Sigmoid colon (tissue), 7 donors: ENCODE data around the gene AUTS2. TPM values are rescaled to one million over a fixed set of nuclear protein-coding genes. Genes with fewer than 3 reads are reported as not detected.

Source experiments
- DNase-seq: peaks from one replicate; pipeline ENCODE4 v3.0.0-alpha.2; 2019
- H3K27ac ChIP-seq, 4 donors: fragments of 200-600 bp; sonication (generic); one replicate each; pipeline ENCODE4 v1.5.1; 2016 to 2019; ENCODE audit warnings: mild to moderate bottlenecking in 1 of 4
- H3K27me3 ChIP-seq, 3 donors: fragments of 200-600 bp; sonication (generic); one replicate each; pipeline ENCODE4 v1.5.1; 2019; ENCODE audit warnings: mild to moderate bottlenecking in 1 of 3
- H3K36me3 ChIP-seq, 4 donors: fragments of 200-600 bp; sonication (generic); one replicate each; pipeline ENCODE4 v1.5.1; 2016 to 2019
- H3K4me1 ChIP-seq, 4 donors: fragments of 200-600 bp; sonication (generic); one replicate each; pipeline ENCODE4 v1.5.1; 2017 to 2019
- H3K4me3 ChIP-seq, 4 donors: fragments of 200-600 bp; sonication (generic); one replicate each; pipeline ENCODE4 v1.5.1; 2017 to 2019; ENCODE audit warnings: mild to moderate bottlenecking in 2 of 4, moderate library complexity in 1 of 4
- H3K9me3 ChIP-seq, 4 donors: fragments of 200-600 bp in 3 of 4; sonication (generic) in 3 of 4; one replicate each; pipeline versions ENCODE4 v1.5.1 to v1.6.1; 2013 to 2019
- EP300 ChIP-seq, 4 donors: sonication (generic); formaldehyde crosslinking; IDR thresholded peaks; one replicate each; pipeline ENCODE4 v1.6.1; 2017; ENCODE audit warnings: antibody characterized with exemption in 4 of 4
- POLR2A ChIP-seq, 2 donors: fragments of 450-650 bp; IDR thresholded peaks; one replicate each; pipeline ENCODE4 v1.6.1; 2016; ENCODE audit warnings: antibody characterized with exemption in 2 of 2, mild to moderate bottlenecking in 2 of 2, moderate library complexity in 2 of 2
- POLR2AphosphoS5 ChIP-seq, 4 donors: sonication (generic); formaldehyde crosslinking; IDR thresholded peaks; one replicate each; pipeline ENCODE4 v1.6.1; 2017; ENCODE audit warnings: antibody characterized with exemption in 4 of 4
- WGBS, 2 donors: extraction: QIAGEN DNeasy Blood & Tissue Kit; methylation state at CpG; one replicate each; pipeline ENCODE4 v1.1.7; 2013; 5-methylcytosine and 5-hydroxymethylcytosine counted together
- intact Hi-C: fragments of 100-400 bp; cut with DNase I; formaldehyde crosslinking; loops from one replicate; pipeline ENCODE4 v1.15.1; 2023
- polyA plus RNA-seq, 3 donors: library from polyadenylated mRNA; stranded (reverse); fragments of 200-250 nt; gene quantifications; one replicate each; pipeline ENCODE4 v1.2.3, GENCODE V29; 2013
- total RNA-seq, 4 donors: library from RNA; depleted of rRNA; stranded (reverse); fragments of >200 nt; gene quantifications; one replicate each; pipeline ENCODE4 v1.1.0, GENCODE V29; 2016
- TF ChIP-seq, protein P1 (sequence below), 4 experiments: fragments of 450-650 bp in 3 of 4; fragments of 200-600 bp in 1 of 4; IDR thresholded peaks; one replicate each; pipeline ENCODE4 v1.5.1; 2016 to 2019; ENCODE audit warnings: antibody characterized with exemption in 4 of 4, mild to moderate bottlenecking in 3 of 4, moderate library complexity in 2 of 4
- donor health status: healthy with polysubstance abuse.
- donor health status: Bipolar disorder and iron deficiency.
- donor health status: healthy.

The AUTS2 gene
- total and polyA plus RNA-seq, 7 donors: 3.6 to 55.7 (median 25.5) TPM

DNA sequence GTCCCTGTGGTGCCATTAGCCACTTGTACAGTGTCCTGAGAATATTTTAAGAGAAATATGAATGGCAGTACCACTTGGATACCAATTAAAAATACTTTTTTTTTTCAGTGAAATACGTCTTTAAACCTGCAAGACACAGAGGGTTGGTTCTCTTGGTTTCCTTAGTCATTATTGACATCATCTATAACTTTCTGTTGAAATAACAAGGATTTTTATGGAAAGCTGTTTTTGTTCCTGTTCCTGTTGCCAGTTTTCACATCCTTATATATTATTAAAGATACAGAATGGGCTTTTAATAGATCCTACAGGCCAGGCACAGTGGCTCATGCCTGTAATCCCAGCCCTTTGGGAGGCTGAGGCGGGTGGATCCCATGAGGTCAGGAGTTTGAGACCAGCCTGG is 579.9 kb downstream of the AUTS2 start:
- Histone ChIP-seq H3K36me3 (no peaks in the 10 kb centered on the region), H3K27ac (no peak overlapping the region), H3K4me1 (peaks cover 0 to 7% (median 0%) of the 10 kb centered on the region in 4 donors), H3K4me3 (no peak overlapping the region), H3K27me3 (no peaks in the 10 kb centered on the region), H3K9me3 (no peaks in the 10 kb centered on the region)
- DNase-seq: no peak
- no peak for TF ChIP-seq POLR2AphosphoS5 (IDR thresholded peaks at IDR 0.05)
- TF ChIP-seq, protein P1, sequence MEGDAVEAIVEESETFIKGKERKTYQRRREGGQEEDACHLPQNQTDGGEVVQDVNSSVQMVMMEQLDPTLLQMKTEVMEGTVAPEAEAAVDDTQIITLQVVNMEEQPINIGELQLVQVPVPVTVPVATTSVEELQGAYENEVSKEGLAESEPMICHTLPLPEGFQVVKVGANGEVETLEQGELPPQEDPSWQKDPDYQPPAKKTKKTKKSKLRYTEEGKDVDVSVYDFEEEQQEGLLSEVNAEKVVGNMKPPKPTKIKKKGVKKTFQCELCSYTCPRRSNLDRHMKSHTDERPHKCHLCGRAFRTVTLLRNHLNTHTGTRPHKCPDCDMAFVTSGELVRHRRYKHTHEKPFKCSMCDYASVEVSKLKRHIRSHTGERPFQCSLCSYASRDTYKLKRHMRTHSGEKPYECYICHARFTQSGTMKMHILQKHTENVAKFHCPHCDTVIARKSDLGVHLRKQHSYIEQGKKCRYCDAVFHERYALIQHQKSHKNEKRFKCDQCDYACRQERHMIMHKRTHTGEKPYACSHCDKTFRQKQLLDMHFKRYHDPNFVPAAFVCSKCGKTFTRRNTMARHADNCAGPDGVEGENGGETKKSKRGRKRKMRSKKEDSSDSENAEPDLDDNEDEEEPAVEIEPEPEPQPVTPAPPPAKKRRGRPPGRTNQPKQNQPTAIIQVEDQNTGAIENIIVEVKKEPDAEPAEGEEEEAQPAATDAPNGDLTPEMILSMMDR (IDR thresholded peaks at IDR 0.05): no peak
- TF ChIP-seq POLR2A (IDR thresholded peaks at IDR 0.05): no peak
- no peak for TF ChIP-seq EP300 (IDR thresholded peaks at IDR 0.05)
- intact Hi-C loops: no loop called here
- 54 to 87% methylated on average over 2 of the region's 2 CpGs for WGBS, 2 donors

DNA sequence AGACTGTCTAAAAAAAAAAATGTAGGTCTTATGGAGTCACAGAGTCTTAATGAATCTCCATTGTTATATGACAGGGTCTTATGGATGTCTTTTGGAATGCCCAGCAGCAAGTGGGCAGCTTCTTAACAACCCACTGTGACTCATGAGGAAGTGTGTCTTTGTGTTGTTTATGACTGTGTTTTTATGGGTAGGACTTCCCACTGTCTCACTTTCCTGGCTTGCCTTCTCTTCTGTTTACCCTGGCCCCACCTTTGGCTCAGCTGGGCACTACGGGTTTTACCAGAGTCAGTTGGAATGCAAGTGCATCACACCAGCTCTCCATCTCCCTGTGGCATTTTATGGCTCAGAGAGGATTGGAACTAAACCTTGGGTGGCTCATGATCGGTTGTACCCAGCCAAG is 580.5 kb downstream of the AUTS2 start:
- TF ChIP-seq, protein P1 (IDR thresholded peaks at IDR 0.05): no peak
- TF ChIP-seq POLR2AphosphoS5 (IDR thresholded peaks at IDR 0.05) (no peak), POLR2A (IDR thresholded peaks at IDR 0.05) (no peak), EP300 (IDR thresholded peaks at IDR 0.05) (no peak)
- WGBS, 2 donors: 12 to 71% methylated on average over 2 of the region's 2 CpGs
- Histone ChIP-seq H3K36me3 (no peaks in the 10 kb centered on the region), H3K9me3 (no peaks in the 10 kb centered on the region), H3K27ac (no peak overlapping the region), H3K4me3 (no peak overlapping the region), H3K4me1 (peaks cover 0 to 7% (median 0%) of the 10 kb centered on the region in 4 donors), H3K27me3 (no peaks in the 10 kb centered on the region)
- DNase-seq: no peak
- intact Hi-C loops: no loop called here

DNA sequence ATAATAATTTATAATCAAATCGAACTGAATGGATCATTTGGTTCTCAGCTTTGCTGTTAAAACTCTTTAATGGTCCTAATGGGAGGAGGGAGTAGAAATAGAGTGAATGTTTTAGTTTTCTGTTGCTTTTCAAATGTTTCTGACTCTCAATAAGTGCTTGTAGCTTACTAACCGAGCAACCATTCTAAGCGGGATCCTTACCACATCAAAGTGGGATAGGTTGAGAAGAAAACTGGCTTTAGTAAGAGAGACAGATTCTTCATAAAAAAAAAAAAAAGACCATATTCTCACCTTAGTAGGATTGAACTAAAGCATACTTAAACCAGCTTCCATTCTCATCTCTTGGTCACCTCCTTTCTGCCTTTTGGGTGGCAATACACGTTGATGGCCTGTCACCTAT is 584.2 kb downstream of the AUTS2 start:
- Histone ChIP-seq H3K4me3 (no peak overlapping the region), H3K4me1 (peaks cover 0 to 7% (median 0%) of the 10 kb centered on the region in 4 donors), H3K27me3 (no peaks in the 10 kb centered on the region), H3K27ac (no peak overlapping the region), H3K9me3 (no peaks in the 10 kb centered on the region), H3K36me3 (no peaks in the 10 kb centered on the region)
- intact Hi-C loops: no loop called here
- 80 to 89% methylated on average over 4 of the region's 4 CpGs for WGBS, 2 donors
- no peak for DNase-seq
- TF ChIP-seq POLR2A (IDR thresholded peaks at IDR 0.05) (no peak), POLR2AphosphoS5 (IDR thresholded peaks at IDR 0.05) (no peak), EP300 (IDR thresholded peaks at IDR 0.05) (no peak)
- TF ChIP-seq, protein P1 (IDR thresholded peaks at IDR 0.05): no peak

DNA sequence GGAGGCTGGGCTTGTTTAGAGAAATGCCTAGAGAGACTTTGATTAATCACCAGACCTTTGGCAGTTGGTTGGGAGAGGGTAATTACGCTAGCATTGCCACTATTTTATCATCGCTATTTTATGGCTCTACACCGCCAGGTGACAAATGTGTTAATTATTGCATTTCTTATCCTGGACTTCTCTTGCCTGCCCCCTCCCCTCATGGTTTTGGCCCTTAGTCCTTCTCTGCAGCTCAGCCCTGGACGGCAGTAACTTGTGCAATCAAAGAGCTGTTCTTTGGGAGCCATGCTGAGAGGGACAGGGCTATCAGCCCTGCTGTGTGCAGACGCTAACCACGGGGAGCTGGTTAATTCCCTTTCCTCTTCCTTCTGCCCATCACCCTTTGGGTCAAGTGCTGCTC is 585.0 kb downstream of the AUTS2 start:
- no peak overlapping the region for H3K27ac ChIP-seq
- no peaks in the 10 kb centered on the region for H3K9me3 ChIP-seq
- H3K36me3 ChIP-seq: no peaks in the 10 kb centered on the region
- no peak overlapping the region for H3K4me3 ChIP-seq
- DNase-seq: no peak
- intact Hi-C loops: no loop called here
- TF ChIP-seq, protein P1 (IDR thresholded peaks at IDR 0.05): no peak
- TF ChIP-seq POLR2A (IDR thresholded peaks at IDR 0.05) (no peak), EP300 (IDR thresholded peaks at IDR 0.05) (no peak), POLR2AphosphoS5 (IDR thresholded peaks at IDR 0.05) (no peak)
- no peaks in the 10 kb centered on the region for H3K27me3 ChIP-seq
- peaks cover 0 to 7% (median 0%) of the 10 kb centered on the region in 4 donors for H3K4me1 ChIP-seq
- 21 to 70% methylated on average over 6 of the region's 6 CpGs for WGBS, 2 donors
